GM21447 (cell line): ENCODE results near the gene GPR137.

ENCODE experiments used
- ATAC-seq: cut with Tn5 transposase; IDR thresholded peaks from one replicate; pipeline ENCODE4 v1.9.1; 2021; ENCODE audit not compliant: unreplicated experiment

The GPR137 gene

DNA sequence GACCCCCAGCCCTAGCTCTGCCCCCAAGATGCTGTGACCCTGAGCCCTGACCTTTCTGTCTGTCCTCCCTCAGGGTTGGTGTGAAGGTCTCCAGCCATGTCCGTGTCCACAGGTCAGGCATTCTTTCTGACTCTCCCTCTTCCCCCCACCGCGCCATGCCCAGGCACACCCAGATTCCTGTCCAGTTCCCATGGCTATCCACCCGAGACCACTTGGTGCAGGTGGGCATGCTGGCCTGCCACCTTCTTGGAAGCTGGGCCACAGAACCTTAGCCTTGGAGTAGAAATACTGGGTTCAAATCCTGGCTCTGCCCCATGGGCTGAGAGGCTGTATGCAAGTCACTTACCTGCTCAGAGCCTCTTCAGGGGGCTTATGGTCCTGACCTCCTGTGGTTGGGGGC lies 36.6 kb upstream of the GPR137 start:
- ATAC-seq, result no peak

GRCh38 chr11:64249563-64250414 lies 35.9 kb upstream of the GPR137 start:
- ATAC-seq, result no peak

GRCh38 chr11:64250415-64251015 lies 35.1 kb upstream of the GPR137 start:
- ATAC-seq, result no peak

GRCh38 chr11:64251016-64251752 lies 34.5 kb upstream of the GPR137 start, which contains the start of gene PLCB3:
Gene PLCB3, plus strand, starts transcription at chr11:64251530. Its CDS starts 120 bp downstream, at chr11:64251650.
- ATAC-seq, result no peak

- no peak for ATAC-seq
These were observed 34.0 kb upstream of the GPR137 start for GRCh38 chr11:64251753-64252002.

GRCh38 chr11:64252003-64252872 lies 33.4 kb upstream of the GPR137 start:
- ATAC-seq, result no peak

DNA sequence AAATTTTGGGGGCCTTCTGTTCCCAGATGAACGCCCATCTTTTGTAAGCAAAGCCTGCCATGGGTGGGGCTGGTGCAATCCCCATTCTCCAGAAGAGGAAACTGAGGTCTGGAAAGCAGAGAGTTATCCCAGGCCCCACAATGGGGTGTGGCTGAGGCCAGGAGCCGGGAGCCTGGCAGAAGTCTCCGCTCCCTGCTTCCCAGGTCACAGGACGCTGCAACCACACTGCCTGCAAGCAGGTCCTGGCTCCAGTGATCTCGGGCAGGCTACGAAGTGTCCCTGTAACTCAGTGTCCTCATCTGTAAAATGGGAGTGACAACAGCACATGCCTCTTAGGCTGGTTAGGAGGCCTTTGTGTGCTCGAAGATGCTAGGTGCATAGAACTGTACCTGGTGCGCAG lies 32.6 kb upstream of the GPR137 start:
- ATAC-seq, result no peak

DNA sequence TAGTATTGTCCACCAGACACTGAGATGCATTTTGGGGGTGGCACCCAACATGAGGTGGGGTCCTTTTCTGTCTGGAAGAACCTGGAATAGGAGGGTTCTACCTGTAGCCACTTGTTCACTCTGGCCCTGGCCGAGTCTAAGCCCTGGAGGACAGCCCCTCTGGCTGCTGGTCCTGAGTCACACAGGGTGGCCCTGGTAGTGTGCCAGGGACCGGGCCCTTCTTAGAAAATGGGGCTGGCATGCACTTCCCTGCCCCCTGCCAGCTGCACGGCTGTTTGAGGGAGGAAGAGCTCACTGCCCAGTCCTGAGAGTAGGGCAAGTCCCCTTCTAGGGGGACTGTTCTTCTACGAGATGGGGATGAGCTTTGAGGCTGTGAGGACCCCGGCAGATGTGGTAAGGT lies 32.2 kb upstream of the GPR137 start:
- no peak for ATAC-seq

DNA sequence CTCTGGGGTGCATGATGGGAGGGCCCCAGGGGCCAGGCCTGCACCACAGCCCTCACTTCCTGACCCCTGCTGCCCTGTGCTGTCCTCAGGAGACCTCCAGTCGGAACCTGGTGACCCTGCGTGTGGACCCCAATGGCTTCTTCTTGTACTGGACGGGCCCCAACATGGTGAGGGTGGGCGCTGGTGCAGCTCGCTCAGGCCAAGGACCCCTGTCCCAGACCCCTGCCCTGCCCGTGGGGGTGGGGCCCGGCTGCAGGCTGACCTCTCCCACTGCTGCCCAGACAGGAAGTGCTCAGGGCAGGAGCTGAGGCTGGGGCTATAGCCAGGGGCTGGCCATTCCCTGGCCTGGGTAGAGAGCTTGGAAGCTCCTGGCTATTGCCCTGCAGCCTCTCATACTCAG lies 31.3 kb upstream of the GPR137 start:
- ATAC-seq, result no peak

DNA sequence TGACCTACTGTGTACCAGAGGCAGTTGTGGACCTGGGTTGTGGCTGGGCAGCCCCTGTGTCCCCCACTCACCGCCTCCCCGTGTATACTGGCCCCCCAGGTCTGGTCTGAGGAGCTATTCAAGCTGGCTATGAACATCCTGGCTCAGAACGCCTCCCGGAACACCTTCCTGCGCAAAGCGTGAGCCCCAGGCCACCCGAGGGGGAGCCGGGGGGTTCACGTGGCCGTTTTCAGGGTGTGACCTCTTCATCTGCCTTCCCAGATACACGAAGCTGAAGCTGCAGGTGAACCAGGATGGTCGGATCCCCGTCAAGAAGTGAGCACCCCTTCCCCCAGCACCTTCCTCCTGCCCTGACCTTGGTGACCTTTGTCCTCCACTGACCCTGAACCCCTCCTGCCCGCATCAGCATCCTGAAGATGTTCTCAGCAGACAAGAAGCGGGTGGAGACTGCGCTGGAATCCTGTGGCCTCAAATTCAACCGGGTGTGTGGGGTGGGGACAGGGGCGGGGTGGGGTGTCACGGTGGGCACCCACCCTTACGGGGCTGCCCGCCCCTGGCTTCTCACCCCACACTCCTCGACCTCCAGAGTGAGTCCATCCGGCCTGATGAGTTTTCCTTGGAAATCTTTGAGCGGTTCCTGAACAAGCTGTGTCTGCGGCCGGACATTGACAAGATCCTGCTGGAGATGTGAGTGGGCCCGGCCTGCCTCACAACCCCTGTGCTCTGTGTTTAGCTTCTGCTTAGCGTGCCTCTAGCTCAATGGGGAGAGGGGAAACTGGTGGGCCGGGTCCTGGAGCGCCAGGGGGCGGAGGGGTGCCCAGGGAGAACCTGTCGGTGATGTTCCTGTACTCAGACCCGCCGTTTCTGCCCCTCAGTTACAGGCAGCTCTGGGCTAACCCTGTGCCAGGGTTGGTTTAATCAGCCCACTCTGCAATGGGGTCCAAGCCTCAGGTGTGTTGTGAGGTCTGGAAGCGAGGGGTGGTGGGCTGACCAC lies 30.2 kb upstream of the GPR137 start:
- ATAC-seq, result no peak

GRCh38 chr11:64256300-64256699 lies 29.3 kb upstream of the GPR137 start:
- ATAC-seq, result no peak

GRCh38 chr11:64258356-64258755 lies 27.3 kb upstream of the GPR137 start:
- ATAC-seq, result no peak

DNA sequence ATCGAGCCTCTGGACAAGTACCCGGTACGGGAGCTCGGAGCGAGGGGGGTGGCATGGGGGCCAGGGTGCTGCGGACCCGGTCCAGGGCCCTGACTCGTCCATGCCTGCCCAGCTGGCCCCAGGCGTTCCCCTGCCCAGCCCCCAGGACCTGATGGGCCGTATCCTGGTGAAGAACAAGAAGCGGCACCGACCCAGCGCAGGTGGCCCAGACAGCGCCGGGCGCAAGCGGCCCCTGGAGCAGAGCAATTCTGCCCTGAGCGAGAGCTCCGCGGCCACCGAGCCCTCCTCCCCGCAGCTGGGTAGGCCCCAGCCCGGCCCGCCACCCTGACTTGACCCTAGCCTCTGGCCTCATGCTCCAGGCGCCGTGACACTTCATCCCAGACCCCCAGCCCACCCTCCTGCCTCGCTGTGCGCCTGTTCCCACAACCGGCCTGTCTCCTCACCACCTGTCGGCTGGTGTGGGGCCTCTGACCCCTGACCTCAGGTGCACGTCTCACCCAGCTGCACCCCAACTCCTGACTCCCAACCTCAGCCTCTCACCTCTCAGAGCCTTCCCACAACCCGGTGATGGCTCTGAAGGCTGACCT lies 26.6 kb upstream of the GPR137 start:
- no peak for ATAC-seq

GRCh38 chr11:64259533-64260067 lies 26.0 kb upstream of the GPR137 start:
- no peak for ATAC-seq

DNA sequence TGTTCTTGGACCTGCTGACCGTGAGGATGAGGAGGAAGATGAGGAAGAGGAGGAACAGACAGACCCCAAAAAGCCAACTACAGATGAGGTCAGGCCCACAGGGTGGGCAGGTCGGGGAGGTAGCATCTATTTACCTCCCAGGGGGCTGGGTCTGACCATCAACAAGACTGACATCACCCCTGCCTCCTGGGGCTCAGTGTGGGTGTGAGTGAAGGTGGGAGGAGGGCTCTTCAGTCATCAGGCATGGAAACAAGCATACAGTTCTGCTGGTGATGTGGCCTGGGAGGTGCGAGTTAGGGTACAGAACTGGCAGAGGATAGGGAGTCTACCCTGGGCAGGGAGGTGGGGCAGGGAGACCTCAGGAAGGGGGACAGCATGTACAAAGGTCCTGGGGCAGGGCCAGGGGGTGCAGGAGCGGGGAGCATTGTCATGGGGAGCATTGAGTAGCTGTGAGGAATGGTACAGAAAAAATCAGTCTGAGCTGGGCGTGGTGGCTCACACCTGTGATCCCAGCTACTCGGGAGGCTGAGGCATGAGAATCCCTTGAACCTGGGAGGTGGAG lies 25.4 kb upstream of the GPR137 start:
- ATAC-seq, result no peak

DNA sequence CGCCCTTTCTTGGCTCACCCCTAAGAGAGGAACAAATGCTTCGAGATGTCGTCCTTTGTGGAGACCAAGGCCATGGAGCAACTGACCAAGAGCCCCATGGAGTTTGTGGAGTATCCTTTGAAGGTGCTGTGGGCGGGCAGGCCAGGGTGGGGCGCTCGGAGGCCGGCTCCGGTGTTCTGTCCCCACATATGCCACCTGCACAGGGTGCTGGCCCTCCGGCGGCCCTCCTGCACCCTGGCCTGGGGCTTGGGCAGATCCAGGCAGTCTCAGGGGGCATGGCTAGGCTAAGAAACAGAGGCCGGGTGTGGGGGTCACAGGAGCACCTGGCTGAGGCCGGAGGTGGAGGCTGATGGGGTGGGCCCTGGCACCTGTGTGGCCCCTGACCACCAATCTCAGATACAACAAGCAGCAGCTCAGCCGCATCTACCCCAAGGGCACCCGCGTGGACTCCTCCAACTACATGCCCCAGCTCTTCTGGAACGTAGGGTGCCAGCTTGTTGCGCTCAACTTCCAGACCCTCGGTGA lies 24.0 kb upstream of the GPR137 start:
- ATAC-seq, result no peak

DNA sequence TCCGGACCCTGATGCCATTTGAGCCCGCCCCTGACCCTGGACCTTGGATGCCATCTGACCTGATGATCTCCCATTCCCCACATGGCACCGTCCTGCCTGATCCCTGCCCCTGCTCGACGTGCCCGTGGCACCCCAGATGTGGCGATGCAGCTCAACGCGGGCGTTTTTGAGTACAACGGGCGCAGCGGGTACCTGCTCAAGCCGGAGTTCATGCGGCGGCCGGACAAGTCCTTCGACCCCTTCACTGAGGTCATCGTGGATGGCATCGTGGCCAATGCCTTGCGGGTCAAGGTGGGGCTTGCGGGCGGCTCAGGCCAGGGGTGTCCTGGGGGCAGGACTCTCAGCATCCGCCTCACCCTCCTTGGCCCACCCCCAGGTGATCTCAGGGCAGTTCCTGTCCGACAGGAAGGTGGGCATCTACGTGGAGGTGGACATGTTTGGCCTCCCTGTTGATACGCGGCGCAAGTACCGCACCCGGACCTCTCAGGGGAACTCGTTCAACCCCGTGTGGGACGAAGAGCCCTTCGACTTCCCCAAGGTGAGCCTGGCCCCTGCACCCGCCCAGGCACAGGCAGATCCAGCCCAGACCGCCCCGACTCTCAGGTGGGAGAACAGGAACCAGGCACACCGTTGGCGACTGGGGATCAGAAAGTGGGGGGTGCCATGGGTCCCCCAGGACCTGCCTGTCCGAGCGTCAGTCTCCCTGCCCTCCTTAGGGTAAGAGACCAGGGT lies 23.2 kb upstream of the GPR137 start:
- ATAC-seq, result no peak
